OCI-M1 (cell line): ENCODE data around the gene PLCG2.
"Not testable (repeated sequence)": the region's sequence is repeated elsewhere in the genome, so short reads cannot be mapped to it uniquely, and the experiment has no call there.

ENCODE experiments used
- DNase-seq: peaks from one replicate; lab custom pipeline; 2025; lab: John Stamatoyannopoulos, UW

PLCG2 gene

DNA sequence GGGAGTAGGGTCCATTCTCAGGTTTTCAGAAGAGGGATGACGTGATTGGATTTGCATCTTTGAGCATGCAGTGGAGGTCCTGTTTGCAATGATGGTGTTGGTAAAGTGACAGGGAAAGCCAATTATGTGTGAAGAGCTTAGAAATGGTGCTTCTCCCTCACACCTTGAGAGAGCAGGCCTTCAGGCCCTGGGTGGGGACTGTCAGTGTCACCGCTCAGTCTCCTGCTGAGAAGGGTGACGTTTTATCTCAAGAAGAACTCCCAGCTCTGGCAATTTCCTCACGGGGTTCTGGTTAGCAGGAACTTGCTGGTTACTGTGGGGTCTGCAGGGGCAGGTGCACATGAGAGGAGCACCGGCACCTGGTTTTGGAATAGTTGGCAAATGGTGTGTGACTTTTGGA is 11.2 kb downstream of the PLCG2 start:
- DNase-seq = no peak

GRCh38 chr16:81790830-81791435 is 11.8 kb downstream of the PLCG2 start:
- no peak for DNase-seq

- no peak for DNase-seq
Measured at GRCh38 chr16:81792828-81793227, 13.7 kb downstream of the PLCG2 start.

- no peak for DNase-seq
Measured at GRCh38 chr16:81795193-81795592, 16.1 kb downstream of the PLCG2 start.

- no peak for DNase-seq
Measured at GRCh38 chr16:81796035-81796434, 16.9 kb downstream of the PLCG2 start.

- DNase-seq = no peak
Measured at GRCh38 chr16:81796583-81797346, 17.7 kb downstream of the PLCG2 start.

- peak; percentile 86 for DNase-seq
Measured at GRCh38 chr16:81797443-81797842, 18.4 kb downstream of the PLCG2 start.

- DNase-seq = no peak
Measured at GRCh38 chr16:81798311-81799137, 19.4 kb downstream of the PLCG2 start.

DNA sequence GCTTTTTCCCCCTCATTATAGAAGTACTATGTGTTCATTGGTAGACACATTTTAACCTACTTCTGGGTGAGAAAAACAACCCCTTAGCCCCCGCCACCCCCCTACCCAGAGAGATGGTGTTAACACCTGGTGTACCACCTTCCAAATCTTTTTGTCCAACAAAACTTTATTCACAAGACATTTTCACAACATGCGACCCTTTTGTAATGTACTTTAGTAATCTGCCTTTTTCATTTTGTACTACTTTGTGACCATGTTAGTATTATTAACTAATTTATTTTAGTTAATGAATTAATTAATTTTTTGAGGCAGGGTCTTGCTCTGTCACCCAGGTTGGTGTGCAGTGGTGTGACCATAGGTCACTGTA is 20.0 kb downstream of the PLCG2 start:
- DNase-seq = no peak

DNA sequence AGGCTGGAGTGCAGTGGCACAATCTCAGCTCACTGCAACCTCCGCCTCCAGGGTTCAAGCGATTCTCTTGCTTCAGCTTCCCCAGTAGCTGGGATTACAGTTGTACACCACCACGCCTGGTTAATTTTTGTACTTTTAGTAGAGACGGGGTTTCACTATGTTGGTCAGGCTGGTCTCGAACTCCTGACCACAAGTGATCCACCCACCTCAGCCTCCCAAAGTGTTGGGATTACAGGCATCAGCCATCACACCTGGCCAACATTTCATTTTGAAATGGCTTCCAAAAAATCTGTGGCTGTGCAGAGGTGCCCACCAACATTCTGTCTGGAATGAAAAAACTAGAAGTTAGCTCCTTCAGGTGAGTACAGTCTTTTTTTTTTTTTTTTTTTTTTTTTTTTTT is 22.6 kb downstream of the PLCG2 start:
- DNase-seq = not testable (repeated sequence)

DNA sequence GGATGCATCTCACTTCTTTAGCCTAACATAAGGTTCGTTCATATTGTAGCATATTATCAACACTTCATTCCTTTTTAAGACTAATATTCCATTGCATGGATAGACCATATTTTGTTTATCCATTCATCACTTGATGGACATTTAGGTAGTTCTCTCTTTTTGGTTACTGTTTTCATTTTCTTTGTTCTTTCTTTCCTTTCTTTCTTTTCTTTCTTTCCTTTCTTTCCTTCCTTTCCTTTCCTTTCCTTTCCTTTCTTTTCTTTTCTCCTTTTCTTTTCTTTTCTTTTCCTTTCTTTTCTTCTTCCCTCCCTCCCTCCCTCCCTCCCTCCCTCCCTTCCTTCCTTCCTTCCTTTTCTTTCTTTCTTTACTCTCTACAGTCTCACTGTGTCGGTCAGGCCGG is 24.2 kb downstream of the PLCG2 start:
- no peak for DNase-seq

DNA sequence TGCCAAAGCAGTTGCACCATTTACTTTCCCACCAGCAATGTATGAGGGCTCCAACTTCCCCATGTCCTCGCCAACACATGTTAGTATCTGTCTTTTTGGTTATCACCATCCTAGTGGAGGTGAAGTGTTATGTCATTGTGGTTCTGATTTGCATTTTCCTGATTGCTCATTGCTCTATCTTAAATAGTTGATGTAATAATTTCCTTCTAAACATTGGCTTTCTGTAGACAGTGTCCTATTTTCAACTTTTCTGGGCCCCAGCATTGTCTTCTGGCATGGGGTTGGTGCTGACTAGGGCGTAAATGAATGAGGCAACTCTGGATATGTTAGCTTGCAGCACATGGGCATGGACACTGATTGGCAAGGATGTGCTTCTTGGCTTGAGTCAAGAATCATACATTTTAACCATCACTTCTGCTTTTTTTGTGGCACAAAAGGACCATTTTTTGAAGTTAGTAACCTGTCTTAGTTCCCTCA is 25.1 kb downstream of the PLCG2 start:
- peak; percentile 48 for DNase-seq

DNA sequence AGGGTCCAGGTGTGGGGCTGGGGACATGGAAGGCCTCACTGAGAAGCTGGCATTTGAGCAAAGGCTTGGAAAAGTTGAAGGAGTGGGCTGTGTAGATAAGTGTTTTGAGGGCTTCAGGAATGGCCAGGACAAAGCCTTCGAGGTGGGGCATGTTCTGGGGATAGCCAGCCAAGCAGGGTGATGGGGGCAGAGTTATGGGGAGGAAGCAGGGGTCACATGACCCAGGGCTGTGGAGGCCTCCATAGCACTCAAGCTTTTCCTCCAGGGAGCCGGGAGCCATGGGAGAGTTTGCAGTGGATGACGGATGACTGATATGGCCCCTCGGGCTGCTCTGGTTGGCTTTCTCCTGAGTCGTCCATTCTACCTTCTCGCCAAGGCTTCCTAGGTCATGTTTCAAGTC is 27.6 kb downstream of the PLCG2 start:
- no peak for DNase-seq

GRCh38 chr16:81807767-81808358 is 28.8 kb downstream of the PLCG2 start:
- DNase-seq = no peak

GRCh38 chr16:81808933-81809480 is 29.9 kb downstream of the PLCG2 start:
- no peak for DNase-seq

DNA sequence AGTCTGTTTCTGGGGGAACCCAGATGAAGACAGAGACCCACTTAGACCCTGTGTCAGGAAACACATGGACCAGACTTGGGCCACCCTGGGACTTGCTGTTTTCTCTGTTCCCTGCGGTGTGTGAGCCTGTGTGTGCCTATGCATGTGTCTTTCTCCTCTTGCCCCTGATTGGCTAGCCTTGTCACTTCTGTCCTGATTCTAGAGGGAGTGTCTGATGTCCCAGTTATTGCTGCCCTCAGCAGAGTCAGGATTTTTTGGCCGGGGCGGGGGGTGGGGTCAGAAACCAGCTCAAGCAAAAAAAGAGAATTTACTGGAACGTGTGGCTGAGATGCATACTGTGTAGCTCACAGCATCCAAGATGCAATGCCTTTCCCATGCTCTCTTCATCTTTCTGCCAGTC is 30.5 kb downstream of the PLCG2 start:
- DNase-seq = no peak

DNA sequence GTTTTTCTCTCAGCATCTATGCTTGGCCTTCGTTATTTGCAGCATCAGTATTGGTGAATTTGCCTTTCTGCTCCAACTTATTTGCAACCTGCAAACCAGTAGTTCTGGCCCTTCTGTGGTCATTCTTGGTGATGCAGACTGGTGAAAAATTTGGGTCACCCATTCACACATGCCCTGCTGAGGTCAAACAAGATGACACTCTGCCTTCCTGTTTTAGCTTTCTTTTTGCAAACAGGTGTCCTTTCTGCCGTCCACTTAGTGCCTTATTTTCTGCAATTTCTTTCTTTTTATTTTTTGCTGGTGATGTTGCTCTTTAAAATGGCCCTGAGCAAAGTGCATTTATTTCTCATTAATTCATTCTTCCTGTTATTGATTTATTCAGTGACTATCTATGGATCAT is 31.3 kb downstream of the PLCG2 start:
- no peak for DNase-seq

- no peak for DNase-seq
Measured at GRCh38 chr16:81810894-81811538, 31.9 kb downstream of the PLCG2 start.

DNA sequence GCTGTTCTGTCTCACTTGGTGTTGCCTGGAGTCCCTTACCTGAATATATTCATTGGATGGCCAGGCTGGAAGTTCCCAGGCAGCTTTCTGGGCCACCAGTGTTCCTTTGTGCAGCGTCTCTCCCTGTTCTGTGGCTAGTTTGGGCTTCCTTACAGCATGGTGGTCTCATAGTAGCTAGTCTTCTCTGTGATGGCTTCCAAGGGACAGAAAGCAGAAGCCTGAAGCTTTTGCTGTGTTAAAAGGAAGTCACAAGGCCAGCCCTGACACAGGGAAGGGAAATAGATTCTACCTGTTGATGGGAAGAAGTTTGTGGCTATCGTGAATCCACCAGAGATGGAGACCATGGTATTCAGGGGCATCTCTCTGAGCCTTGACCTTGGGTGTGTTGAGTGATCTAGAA is 34.6 kb downstream of the PLCG2 start:
- no peak for DNase-seq

DNA sequence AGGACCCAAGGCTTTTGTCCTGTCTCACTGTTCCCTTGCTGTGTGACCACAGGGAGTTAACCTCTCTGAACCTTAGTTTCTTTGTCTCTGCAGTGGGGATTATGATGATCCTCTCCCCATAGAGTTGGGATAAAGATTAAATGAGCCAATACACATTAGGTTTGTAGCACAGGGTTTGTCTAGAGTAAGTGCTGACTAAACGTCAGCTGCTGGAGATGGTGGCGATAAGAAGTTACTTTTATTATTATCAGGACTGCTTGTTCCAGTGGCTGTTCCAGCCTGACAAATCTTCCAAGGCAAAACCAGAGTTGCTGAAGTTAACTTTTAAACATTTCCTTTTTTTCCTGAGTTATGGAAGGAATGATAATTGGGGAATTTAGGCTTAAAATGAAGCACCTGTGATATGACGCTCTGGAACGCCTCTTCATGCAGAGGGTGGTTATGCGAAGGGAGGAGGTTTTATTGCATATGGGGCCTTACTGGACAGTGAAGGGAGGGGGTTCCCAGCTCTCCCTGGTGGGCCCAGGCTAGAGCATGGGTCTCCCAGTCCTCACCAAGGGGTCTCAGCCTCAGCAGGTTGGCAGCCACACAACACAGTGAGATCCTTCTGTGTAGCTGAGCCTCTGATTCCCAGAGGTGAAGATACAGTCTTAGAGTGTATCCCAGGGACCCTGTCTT is 35.8 kb downstream of the PLCG2 start:
- DNase-seq = peak; percentile 37

DNA sequence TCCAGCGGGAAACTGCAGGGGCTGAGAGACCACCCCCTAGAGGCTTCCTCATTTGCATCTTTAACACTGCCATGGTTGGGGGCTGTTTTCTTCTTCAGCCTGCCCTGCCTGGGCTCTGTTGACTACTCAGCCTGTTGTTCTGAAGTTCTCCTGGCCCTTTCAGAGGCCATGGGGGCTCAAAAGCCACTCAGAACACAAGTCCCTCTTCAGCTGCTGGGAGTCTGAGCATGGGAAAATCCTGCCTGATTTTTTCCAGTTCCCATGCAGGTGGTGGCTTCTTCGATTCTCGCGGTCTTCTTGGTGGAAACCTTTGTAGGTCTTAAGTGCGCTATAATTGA is 36.3 kb downstream of the PLCG2 start:
- DNase-seq = no peak
